Measurements from ENCODE around the gene SRRM4.

The SRRM4 gene

GRCh38 chr12:119052001-119052400 is 70.7 kb downstream of the SRRM4 start:
- no peak overlapping the region for H3K18ac ChIP-seq (ENCODE audit: low read length)
- no peaks in the 10 kb centered on the region for H3K27me3 ChIP-seq (ENCODE audit: insufficient read depth, low read length)
- H3K79me2 ChIP-seq (ENCODE audit: control insufficient read depth, insufficient read depth, low read length, poor library complexity): no peaks in the 10 kb centered on the region
- no peak overlapping the region for H2AFZ ChIP-seq (ENCODE audit: insufficient read depth, low read length, poor library complexity)
- H3K79me1 ChIP-seq (ENCODE audit: low read length): no peaks in the 10 kb centered on the region
- H3K4me3 ChIP-seq (ENCODE audit: low read depth, low read length): no peak overlapping the region
- H2BK12ac ChIP-seq (ENCODE audit: low read length): no peak overlapping the region
- H3K9ac ChIP-seq (ENCODE audit: low read length): no peak overlapping the region
- no CpG with 5 or more reads among the region's 5 CpGs for WGBS (ENCODE audit: extremely low coverage, insufficient coverage, insufficient read length)
- H4K91ac ChIP-seq (ENCODE audit: low read depth, low read length): no peak overlapping the region
- H2BK120ac ChIP-seq (ENCODE audit: insufficient read depth, low read length, poor library complexity): no peak overlapping the region
- H3K36me3 ChIP-seq (ENCODE audit: control insufficient read depth in 1 of 2, insufficient read depth in 2 of 2, low read length in 2 of 2): no peaks in the 10 kb centered on the region
- no peak overlapping the region for H3K23ac ChIP-seq (ENCODE audit: low read length)
- H4K12ac ChIP-seq (ENCODE audit: low read depth, low read length): no peak overlapping the region
- no peak overlapping the region for H2BK5ac ChIP-seq (ENCODE audit: low read depth, low read length, poor library complexity)
- no peak overlapping the region for H4K8ac ChIP-seq (ENCODE audit: low read depth, low read length)
- H3K27ac ChIP-seq (ENCODE audit: low read depth, low read length): no peak overlapping the region
- H3K14ac ChIP-seq (ENCODE audit: low read length): no peak overlapping the region
- no peaks in the 10 kb centered on the region for H3K9me3 ChIP-seq (ENCODE audit: insufficient read depth, low read depth, low read length)
- H3K4ac ChIP-seq (ENCODE audit: low read depth, low read length): no peak overlapping the region
- no peaks in the 10 kb centered on the region for H3K4me1 ChIP-seq (ENCODE audit: control insufficient read depth in 1 of 2, insufficient read depth in 2 of 2, low read length in 2 of 2)
- no peak overlapping the region for H2AK5ac ChIP-seq (ENCODE audit: low read length)
- no peak for DNase-seq
- H3K4me2 ChIP-seq (ENCODE audit: low read length): no peak overlapping the region

GRCh38 chr12:119055977-119056376 is 74.6 kb downstream of the SRRM4 start:
- H3K14ac ChIP-seq (ENCODE audit: low read length): no peak overlapping the region
- no peak overlapping the region for H3K23ac ChIP-seq (ENCODE audit: low read length)
- H3K4me2 ChIP-seq (ENCODE audit: low read length): no peak overlapping the region
- no peak overlapping the region for H2BK5ac ChIP-seq (ENCODE audit: low read depth, low read length, poor library complexity)
- no peak overlapping the region for H4K8ac ChIP-seq (ENCODE audit: low read depth, low read length)
- no CpG with 5 or more reads among the region's 3 CpGs for WGBS (ENCODE audit: extremely low coverage, insufficient coverage, insufficient read length)
- no peak overlapping the region for H2AFZ ChIP-seq (ENCODE audit: insufficient read depth, low read length, poor library complexity)
- H2BK12ac ChIP-seq (ENCODE audit: low read length): no peak overlapping the region
- H3K4me1 ChIP-seq (ENCODE audit: control insufficient read depth in 1 of 2, insufficient read depth in 2 of 2, low read length in 2 of 2): no peaks in the 10 kb centered on the region
- DNase-seq: no peak
- no peaks in the 10 kb centered on the region for H3K36me3 ChIP-seq (ENCODE audit: control insufficient read depth in 1 of 2, insufficient read depth in 2 of 2, low read length in 2 of 2)
- no peak overlapping the region for H3K4ac ChIP-seq (ENCODE audit: low read depth, low read length)
- H3K4me3 ChIP-seq (ENCODE audit: low read depth, low read length): no peak overlapping the region
- no peak overlapping the region for H4K12ac ChIP-seq (ENCODE audit: low read depth, low read length)
- no peaks in the 10 kb centered on the region for H3K9me3 ChIP-seq (ENCODE audit: insufficient read depth, low read depth, low read length)
- no peak overlapping the region for H2BK120ac ChIP-seq (ENCODE audit: insufficient read depth, low read length, poor library complexity)
- no peaks in the 10 kb centered on the region for H3K79me1 ChIP-seq (ENCODE audit: low read length)
- H3K27ac ChIP-seq (ENCODE audit: low read depth, low read length): no peak overlapping the region
- H3K9ac ChIP-seq (ENCODE audit: low read length): no peak overlapping the region
- H3K18ac ChIP-seq (ENCODE audit: low read length): no peak overlapping the region
- no peaks in the 10 kb centered on the region for H3K79me2 ChIP-seq (ENCODE audit: control insufficient read depth, insufficient read depth, low read length, poor library complexity)
- H4K91ac ChIP-seq (ENCODE audit: low read depth, low read length): no peak overlapping the region
- H2AK5ac ChIP-seq (ENCODE audit: low read length): no peak overlapping the region
- H3K27me3 ChIP-seq (ENCODE audit: insufficient read depth, low read length): no peaks in the 10 kb centered on the region

- Histone ChIP-seq H3K4ac (ENCODE audit: low read depth, low read length) (no peak overlapping the region), H2BK5ac (ENCODE audit: low read depth, low read length, poor library complexity) (no peak overlapping the region), H3K27ac (ENCODE audit: low read depth, low read length) (no peak overlapping the region), H3K9ac (ENCODE audit: low read length) (no peak overlapping the region), H4K91ac (ENCODE audit: low read depth, low read length) (no peak overlapping the region), H3K9me3 (ENCODE audit: insufficient read depth, low read depth, low read length) (no peaks in the 10 kb centered on the region), H3K14ac (ENCODE audit: low read length) (no peak overlapping the region), H3K36me3 (ENCODE audit: control insufficient read depth in 1 of 2, insufficient read depth in 2 of 2, low read length in 2 of 2) (no peaks in the 10 kb centered on the region), H3K4me3 (ENCODE audit: low read depth, low read length) (no peak overlapping the region), H4K8ac (ENCODE audit: low read depth, low read length) (no peak overlapping the region), H2AFZ (ENCODE audit: insufficient read depth, low read length, poor library complexity) (no peak overlapping the region), H2AK5ac (ENCODE audit: low read length) (no peak overlapping the region), H2BK12ac (ENCODE audit: low read length) (no peak overlapping the region), H4K12ac (ENCODE audit: low read depth, low read length) (no peak overlapping the region), H3K18ac (ENCODE audit: low read length) (no peak overlapping the region), H3K79me1 (ENCODE audit: low read length) (no peaks in the 10 kb centered on the region), H3K23ac (ENCODE audit: low read length) (no peak overlapping the region), H2BK120ac (ENCODE audit: insufficient read depth, low read length, poor library complexity) (no peak overlapping the region), H3K4me2 (ENCODE audit: low read length) (no peak overlapping the region), H3K79me2 (ENCODE audit: control insufficient read depth, insufficient read depth, low read length, poor library complexity) (no peaks in the 10 kb centered on the region), H3K27me3 (ENCODE audit: insufficient read depth, low read length) (no peaks in the 10 kb centered on the region), H3K4me1 (ENCODE audit: control insufficient read depth in 1 of 2, insufficient read depth in 2 of 2, low read length in 2 of 2) (no peaks in the 10 kb centered on the region)
- no CpG with 5 or more reads among the region's 16 CpGs for WGBS (ENCODE audit: extremely low coverage, insufficient coverage, insufficient read length)
- DNase-seq: peak; percentile 29 to 77
These were observed 79.8 kb downstream of the SRRM4 start for GRCh38 chr12:119060847-119061796.

GRCh38 chr12:119068129-119068856 is 87.0 kb downstream of the SRRM4 start:
- no peak overlapping the region for H4K8ac ChIP-seq (ENCODE audit: low read depth, low read length)
- no peak overlapping the region for H2AFZ ChIP-seq (ENCODE audit: insufficient read depth, low read length, poor library complexity)
- no peak overlapping the region for H3K4me2 ChIP-seq (ENCODE audit: low read length)
- H3K9me3 ChIP-seq (ENCODE audit: insufficient read depth, low read depth, low read length): no peaks in the 10 kb centered on the region
- no peak overlapping the region for H2BK12ac ChIP-seq (ENCODE audit: low read length)
- no peak for DNase-seq
- H3K79me1 ChIP-seq (ENCODE audit: low read length): no peaks in the 10 kb centered on the region
- no peak overlapping the region for H3K18ac ChIP-seq (ENCODE audit: low read length)
- H3K4me1 ChIP-seq (ENCODE audit: control insufficient read depth in 1 of 2, insufficient read depth in 2 of 2, low read length in 2 of 2): no peaks in the 10 kb centered on the region
- H3K27ac ChIP-seq (ENCODE audit: low read depth, low read length): no peak overlapping the region
- WGBS (ENCODE audit: extremely low coverage, insufficient coverage, insufficient read length): no CpG with 5 or more reads among the region's 9 CpGs
- no peak overlapping the region for H4K12ac ChIP-seq (ENCODE audit: low read depth, low read length)
- no peak overlapping the region for H2BK5ac ChIP-seq (ENCODE audit: low read depth, low read length, poor library complexity)
- no peak overlapping the region for H2AK5ac ChIP-seq (ENCODE audit: low read length)
- no peaks in the 10 kb centered on the region for H3K36me3 ChIP-seq (ENCODE audit: control insufficient read depth in 1 of 2, insufficient read depth in 2 of 2, low read length in 2 of 2)
- H3K27me3 ChIP-seq (ENCODE audit: insufficient read depth, low read length): no peaks in the 10 kb centered on the region
- no peaks in the 10 kb centered on the region for H3K79me2 ChIP-seq (ENCODE audit: control insufficient read depth, insufficient read depth, low read length, poor library complexity)
- no peak overlapping the region for H4K91ac ChIP-seq (ENCODE audit: low read depth, low read length)
- no peak overlapping the region for H3K4ac ChIP-seq (ENCODE audit: low read depth, low read length)
- no peak overlapping the region for H3K23ac ChIP-seq (ENCODE audit: low read length)
- H3K9ac ChIP-seq (ENCODE audit: low read length): no peak overlapping the region
- H2BK120ac ChIP-seq (ENCODE audit: insufficient read depth, low read length, poor library complexity): no peak overlapping the region
- H3K4me3 ChIP-seq (ENCODE audit: low read depth, low read length): no peak overlapping the region
- no peak overlapping the region for H3K14ac ChIP-seq (ENCODE audit: low read length)

Data from trophoblast cell (in vitro differentiated cells and primary cell).